ENCODE results near the gene CDKAL1.

CDKAL1 gene

DNA sequence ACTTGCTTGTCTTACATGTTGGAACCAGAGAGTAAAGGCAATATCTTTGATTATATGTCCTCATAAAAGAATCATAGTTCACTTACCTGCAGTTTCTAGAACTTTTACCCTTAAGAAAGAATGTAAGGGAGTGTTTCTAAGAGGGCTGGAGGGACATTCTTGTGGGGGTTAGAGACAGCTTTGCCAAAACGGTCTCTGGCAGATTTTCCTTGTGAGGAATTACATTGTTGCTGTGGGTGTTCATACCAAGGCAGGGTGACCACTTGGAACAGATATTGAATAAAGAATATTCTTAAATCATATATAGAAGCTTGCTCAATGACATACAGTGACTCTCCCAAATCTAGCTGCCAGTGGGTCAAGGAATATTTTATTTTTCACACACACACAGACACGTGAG lies 541.7 kb downstream of the CDKAL1 start:
- ATAC-seq: no peak
- TF ChIP-seq, protein P1, sequence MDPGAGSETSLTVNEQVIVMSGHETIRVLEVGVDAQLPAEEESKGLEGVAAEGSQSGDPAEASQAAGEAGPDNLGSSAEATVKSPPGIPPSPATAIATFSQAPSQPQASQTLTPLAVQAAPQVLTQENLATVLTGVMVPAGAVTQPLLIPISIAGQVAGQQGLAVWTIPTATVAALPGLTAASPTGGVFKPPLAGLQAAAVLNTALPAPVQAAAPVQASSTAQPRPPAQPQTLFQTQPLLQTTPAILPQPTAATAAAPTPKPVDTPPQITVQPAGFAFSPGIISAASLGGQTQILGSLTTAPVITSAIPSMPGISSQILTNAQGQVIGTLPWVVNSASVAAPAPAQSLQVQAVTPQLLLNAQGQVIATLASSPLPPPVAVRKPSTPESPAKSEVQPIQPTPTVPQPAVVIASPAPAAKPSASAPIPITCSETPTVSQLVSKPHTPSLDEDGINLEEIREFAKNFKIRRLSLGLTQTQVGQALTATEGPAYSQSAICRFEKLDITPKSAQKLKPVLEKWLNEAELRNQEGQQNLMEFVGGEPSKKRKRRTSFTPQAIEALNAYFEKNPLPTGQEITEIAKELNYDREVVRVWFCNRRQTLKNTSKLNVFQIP (CRISPR knock-in tag; IDR thresholded peaks at IDR 0.05; ENCODE audit: borderline replicate concordance, low read depth): no peak
- TF ChIP-seq, protein P2, sequence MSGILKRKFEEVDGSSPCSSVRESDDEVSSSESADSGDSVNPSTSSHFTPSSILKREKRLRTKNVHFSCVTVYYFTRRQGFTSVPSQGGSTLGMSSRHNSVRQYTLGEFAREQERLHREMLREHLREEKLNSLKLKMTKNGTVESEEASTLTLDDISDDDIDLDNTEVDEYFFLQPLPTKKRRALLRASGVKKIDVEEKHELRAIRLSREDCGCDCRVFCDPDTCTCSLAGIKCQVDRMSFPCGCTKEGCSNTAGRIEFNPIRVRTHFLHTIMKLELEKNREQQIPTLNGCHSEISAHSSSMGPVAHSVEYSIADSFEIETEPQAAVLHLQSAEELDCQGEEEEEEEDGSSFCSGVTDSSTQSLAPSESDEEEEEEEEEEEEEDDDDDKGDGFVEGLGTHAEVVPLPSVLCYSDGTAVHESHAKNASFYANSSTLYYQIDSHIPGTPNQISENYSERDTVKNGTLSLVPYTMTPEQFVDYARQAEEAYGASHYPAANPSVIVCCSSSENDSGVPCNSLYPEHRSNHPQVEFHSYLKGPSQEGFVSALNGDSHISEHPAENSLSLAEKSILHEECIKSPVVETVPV (CRISPR knock-in tag; IDR thresholded peaks at IDR 0.05): no peak
- no peak for TF ChIP-seq SNAI2 (CRISPR knock-in tag; IDR thresholded peaks at IDR 0.05)
- TF ChIP-seq RARB (CRISPR knock-in tag; IDR thresholded peaks at IDR 0.05): no peak
- no peak for TF ChIP-seq ZC3H10 (CRISPR knock-in tag; IDR thresholded peaks at IDR 0.05)
- TF ChIP-seq, protein P3, sequence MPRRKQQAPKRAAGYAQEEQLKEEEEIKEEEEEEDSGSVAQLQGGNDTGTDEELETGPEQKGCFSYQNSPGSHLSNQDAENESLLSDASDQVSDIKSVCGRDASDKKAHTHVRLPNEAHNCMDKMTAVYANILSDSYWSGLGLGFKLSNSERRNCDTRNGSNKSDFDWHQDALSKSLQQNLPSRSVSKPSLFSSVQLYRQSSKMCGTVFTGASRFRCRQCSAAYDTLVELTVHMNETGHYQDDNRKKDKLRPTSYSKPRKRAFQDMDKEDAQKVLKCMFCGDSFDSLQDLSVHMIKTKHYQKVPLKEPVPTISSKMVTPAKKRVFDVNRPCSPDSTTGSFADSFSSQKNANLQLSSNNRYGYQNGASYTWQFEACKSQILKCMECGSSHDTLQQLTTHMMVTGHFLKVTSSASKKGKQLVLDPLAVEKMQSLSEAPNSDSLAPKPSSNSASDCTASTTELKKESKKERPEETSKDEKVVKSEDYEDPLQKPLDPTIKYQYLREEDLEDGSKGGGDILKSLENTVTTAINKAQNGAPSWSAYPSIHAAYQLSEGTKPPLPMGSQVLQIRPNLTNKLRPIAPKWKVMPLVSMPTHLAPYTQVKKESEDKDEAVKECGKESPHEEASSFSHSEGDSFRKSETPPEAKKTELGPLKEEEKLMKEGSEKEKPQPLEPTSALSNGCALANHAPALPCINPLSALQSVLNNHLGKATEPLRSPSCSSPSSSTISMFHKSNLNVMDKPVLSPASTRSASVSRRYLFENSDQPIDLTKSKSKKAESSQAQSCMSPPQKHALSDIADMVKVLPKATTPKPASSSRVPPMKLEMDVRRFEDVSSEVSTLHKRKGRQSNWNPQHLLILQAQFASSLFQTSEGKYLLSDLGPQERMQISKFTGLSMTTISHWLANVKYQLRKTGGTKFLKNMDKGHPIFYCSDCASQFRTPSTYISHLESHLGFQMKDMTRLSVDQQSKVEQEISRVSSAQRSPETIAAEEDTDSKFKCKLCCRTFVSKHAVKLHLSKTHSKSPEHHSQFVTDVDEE (CRISPR knock-in tag; IDR thresholded peaks at IDR 0.05): no peak
- TF ChIP-seq ZNF70 (CRISPR knock-in tag; IDR thresholded peaks at IDR 0.05): no peak
- TF ChIP-seq TOX (CRISPR knock-in tag; IDR thresholded peaks at IDR 0.05; ENCODE audit: borderline replicate concordance): no peak
- TF ChIP-seq PPARA (CRISPR knock-in tag; IDR thresholded peaks at IDR 0.05; ENCODE audit: borderline replicate concordance): no peak
- TF ChIP-seq TCF4 (CRISPR knock-in tag; IDR thresholded peaks at IDR 0.05; ENCODE audit: borderline replicate concordance): no peak
- no peak for TF ChIP-seq ZFP3 (CRISPR knock-in tag; IDR thresholded peaks at IDR 0.05)
- TF ChIP-seq ESRRG (CRISPR knock-in tag; IDR thresholded peaks at IDR 0.05): no peak
- no peak for TF ChIP-seq ZNF8 (CRISPR knock-in tag; IDR thresholded peaks at IDR 0.05)
- no peak for TF ChIP-seq PATZ1 (CRISPR knock-in tag; IDR thresholded peaks at IDR 0.05; ENCODE audit: borderline replicate concordance)

GRCh38 chr6:21078497-21078896 lies 544.2 kb downstream of the CDKAL1 start:
- no peak for ATAC-seq
- TF ChIP-seq ARNTL (CRISPR knock-in tag; IDR thresholded peaks at IDR 0.05; ENCODE audit: borderline replicate concordance, low read depth) (no peak), ZNF565 (CRISPR knock-in tag; conservative IDR thresholded peaks at IDR 0.05; ENCODE audit: low read depth) (no peak), ESRRG (CRISPR knock-in tag; IDR thresholded peaks at IDR 0.05) (no peak), OSR1 (CRISPR knock-in tag; IDR thresholded peaks at IDR 0.05) (no peak), ZC3H10 (CRISPR knock-in tag; IDR thresholded peaks at IDR 0.05) (no peak), TOX (CRISPR knock-in tag; IDR thresholded peaks at IDR 0.05; ENCODE audit: borderline replicate concordance) (no peak)
- TF ChIP-seq, protein P3 (CRISPR knock-in tag; IDR thresholded peaks at IDR 0.05): no peak
- TF ChIP-seq, protein P2 (CRISPR knock-in tag; IDR thresholded peaks at IDR 0.05): no peak

Data from SK-N-SH treated with all-trans-retinoic acid at 6 μM for 48 hours (cell line).